Mammary epithelial cell (primary cell): Measurements from ENCODE around the gene PTCD2.

Experiments
- EZH2 ChIP-seq: IDR thresholded peaks from 2 replicates; pipeline ENCODE4 v1.6.1; 2012; ENCODE audit warnings: low read length, inconsistent platforms, borderline replicate concordance
- TF ChIP-seq, protein P1 (sequence below), 2 donors: IDR thresholded peaks in 1 of 2; conservative IDR thresholded peaks in 1 of 2; 2 replicates each; pipeline ENCODE4 v1.5.1; 2011 to 2012; ENCODE audit warnings: inconsistent platforms in 2 of 2, low read length in 2 of 2, mild to moderate bottlenecking in 2 of 2, control low read depth in 1 of 2, low read depth in 1 of 2; ENCODE audit not compliant: insufficient read depth in 1 of 2; ENCODE audit errors: extremely low read depth in 1 of 2

DNA sequence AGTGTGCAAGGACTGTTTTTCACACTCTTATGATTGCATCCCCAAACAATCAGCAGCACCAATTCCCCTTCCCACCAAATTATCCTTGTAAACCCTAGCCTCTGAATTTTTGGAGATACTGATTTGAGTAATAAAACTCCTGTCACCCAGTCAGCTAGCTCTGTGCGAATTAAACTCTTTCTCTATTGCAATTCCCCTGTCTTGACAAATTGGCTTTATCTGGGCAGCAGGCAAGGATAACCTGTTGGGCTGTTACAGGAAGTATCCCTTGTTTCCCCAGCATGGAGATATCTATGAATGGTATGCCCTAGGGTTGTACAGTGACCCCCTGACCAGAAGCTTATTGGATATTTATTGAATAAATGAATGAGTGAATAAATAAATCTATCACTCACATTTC lies 80.8 kb downstream of the PTCD2 start:
- TF ChIP-seq, protein P1, sequence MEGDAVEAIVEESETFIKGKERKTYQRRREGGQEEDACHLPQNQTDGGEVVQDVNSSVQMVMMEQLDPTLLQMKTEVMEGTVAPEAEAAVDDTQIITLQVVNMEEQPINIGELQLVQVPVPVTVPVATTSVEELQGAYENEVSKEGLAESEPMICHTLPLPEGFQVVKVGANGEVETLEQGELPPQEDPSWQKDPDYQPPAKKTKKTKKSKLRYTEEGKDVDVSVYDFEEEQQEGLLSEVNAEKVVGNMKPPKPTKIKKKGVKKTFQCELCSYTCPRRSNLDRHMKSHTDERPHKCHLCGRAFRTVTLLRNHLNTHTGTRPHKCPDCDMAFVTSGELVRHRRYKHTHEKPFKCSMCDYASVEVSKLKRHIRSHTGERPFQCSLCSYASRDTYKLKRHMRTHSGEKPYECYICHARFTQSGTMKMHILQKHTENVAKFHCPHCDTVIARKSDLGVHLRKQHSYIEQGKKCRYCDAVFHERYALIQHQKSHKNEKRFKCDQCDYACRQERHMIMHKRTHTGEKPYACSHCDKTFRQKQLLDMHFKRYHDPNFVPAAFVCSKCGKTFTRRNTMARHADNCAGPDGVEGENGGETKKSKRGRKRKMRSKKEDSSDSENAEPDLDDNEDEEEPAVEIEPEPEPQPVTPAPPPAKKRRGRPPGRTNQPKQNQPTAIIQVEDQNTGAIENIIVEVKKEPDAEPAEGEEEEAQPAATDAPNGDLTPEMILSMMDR (conservative IDR thresholded peaks at IDR 0.05 in 1 of 2, IDR thresholded peaks at IDR 0.05 in 1 of 2; ENCODE audit: extremely low read depth in 1 of 2, insufficient read depth in 1 of 2, low read depth in 1 of 2, low read length in 2 of 2), result no peak
- no peak for TF ChIP-seq EZH2
